ENCODE measurements around the gene MYO16. TPM values are rescaled to one million over a fixed set of nuclear protein-coding genes. Genes with fewer than 3 reads are reported as not detected.

MYO16 gene
- total and polyA plus RNA-seq, 8 donors = 0.03 to 0.47 (median 0.16) TPM

DNA sequence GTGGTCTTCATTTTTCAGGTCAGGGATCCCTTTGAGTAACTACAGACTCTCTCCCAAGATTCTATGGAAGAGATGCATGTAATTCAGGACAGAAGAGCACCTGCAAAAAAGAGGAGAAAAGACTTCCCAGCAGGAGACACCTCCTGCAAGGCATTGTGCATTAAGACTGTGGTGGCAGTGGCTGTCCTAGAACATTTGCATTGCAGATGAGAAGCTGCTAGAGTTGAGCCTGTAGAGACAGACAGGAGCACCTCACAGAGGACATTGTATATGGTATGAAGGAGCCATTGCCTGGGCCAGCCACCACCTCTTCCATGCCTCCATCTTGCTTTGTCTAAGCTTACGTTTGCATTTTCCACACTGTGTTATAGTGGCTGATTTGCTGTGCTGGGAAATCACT is 11.2 kb upstream of the MYO16 start:
- WGBS, 2 donors = 51 to 57% methylated on average over 1 of the region's 1 CpG
- Histone ChIP-seq H3K27me3 (no peaks in the 10 kb centered on the region), H3K36me3 (no peaks in the 10 kb centered on the region), H3K4me3 (no peak overlapping the region), H3K4me1 (no peaks in the 10 kb centered on the region), H3K27ac (no peak overlapping the region), H3K9me3 (no peaks in the 10 kb centered on the region)
- TF ChIP-seq, protein P1, sequence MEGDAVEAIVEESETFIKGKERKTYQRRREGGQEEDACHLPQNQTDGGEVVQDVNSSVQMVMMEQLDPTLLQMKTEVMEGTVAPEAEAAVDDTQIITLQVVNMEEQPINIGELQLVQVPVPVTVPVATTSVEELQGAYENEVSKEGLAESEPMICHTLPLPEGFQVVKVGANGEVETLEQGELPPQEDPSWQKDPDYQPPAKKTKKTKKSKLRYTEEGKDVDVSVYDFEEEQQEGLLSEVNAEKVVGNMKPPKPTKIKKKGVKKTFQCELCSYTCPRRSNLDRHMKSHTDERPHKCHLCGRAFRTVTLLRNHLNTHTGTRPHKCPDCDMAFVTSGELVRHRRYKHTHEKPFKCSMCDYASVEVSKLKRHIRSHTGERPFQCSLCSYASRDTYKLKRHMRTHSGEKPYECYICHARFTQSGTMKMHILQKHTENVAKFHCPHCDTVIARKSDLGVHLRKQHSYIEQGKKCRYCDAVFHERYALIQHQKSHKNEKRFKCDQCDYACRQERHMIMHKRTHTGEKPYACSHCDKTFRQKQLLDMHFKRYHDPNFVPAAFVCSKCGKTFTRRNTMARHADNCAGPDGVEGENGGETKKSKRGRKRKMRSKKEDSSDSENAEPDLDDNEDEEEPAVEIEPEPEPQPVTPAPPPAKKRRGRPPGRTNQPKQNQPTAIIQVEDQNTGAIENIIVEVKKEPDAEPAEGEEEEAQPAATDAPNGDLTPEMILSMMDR (IDR thresholded peaks at IDR 0.05) = no peak
- no peak for FAIRE-seq
- no peak for DNase-seq
- intact Hi-C loops (cut with DNase I) = no loop called here
- ATAC-seq = no peak

DNA sequence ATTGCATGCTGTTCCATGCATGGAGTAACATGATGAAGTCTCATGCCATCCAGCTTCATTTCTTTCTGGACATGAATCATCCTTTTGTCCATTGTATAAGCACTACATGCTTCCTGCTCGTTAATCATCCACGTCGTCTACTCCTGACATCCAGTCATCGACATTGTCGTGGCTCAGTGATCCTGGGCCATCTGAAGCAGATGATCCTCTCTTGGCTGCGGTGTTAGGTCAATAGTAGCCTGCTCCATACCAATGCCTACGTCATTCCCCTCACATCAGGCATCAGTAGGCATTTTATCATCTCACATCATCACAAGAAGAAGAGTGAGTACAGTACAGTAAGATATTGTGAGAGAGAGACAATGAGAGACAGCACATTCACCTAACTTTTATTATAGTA is 7.9 kb upstream of the MYO16 start:
- no peak for FAIRE-seq
- Histone ChIP-seq H3K4me3 (no peak overlapping the region), H3K27me3 (no peaks in the 10 kb centered on the region), H3K27ac (no peak overlapping the region), H3K4me1 (no peaks in the 10 kb centered on the region), H3K36me3 (no peaks in the 10 kb centered on the region), H3K9me3 (no peaks in the 10 kb centered on the region)
- 51 to 66% methylated on average over 7 of the region's 7 CpGs for WGBS, 2 donors
- TF ChIP-seq, protein P1 (IDR thresholded peaks at IDR 0.05) = no peak
- no peak for ATAC-seq
- no peak for DNase-seq
- intact Hi-C loops (cut with DNase I) = no loop called here

DNA sequence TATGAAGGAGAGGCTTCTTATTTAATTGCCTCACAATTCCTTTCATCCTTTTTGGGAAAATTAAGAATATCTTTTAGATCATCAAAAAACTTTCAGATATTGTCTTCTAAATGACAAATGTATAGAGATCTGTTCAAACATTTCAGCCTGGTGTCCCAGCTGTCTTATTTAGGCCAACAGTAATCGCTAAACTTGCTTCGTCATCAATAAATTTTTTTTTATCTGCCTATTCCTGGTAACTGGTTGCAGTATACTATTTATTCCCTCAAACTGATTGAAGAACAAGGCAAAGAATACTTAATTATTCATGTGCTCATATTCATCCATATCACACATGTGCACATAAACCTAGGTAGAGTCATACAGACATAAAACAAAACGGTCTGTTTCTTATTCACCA is 5.3 kb upstream of the MYO16 start:
- Histone ChIP-seq H3K27ac (no peak overlapping the region), H3K27me3 (peaks cover 0 to 6% (median 0%) of the 10 kb centered on the region in 4 donors), H3K4me3 (no peak overlapping the region), H3K4me1 (no peaks in the 10 kb centered on the region), H3K9me3 (peaks cover 0 to 3% (median 0%) of the 10 kb centered on the region in 4 donors), H3K36me3 (no peaks in the 10 kb centered on the region)
- FAIRE-seq (no peak), DNase-seq (no peak), ATAC-seq (no peak)
- TF ChIP-seq, protein P1 (IDR thresholded peaks at IDR 0.05) = no peak
- intact Hi-C loops (cut with DNase I) = no loop called here
- 53 to 63% methylated on average over 3 of the region's 3 CpGs for WGBS, 2 donors

DNA sequence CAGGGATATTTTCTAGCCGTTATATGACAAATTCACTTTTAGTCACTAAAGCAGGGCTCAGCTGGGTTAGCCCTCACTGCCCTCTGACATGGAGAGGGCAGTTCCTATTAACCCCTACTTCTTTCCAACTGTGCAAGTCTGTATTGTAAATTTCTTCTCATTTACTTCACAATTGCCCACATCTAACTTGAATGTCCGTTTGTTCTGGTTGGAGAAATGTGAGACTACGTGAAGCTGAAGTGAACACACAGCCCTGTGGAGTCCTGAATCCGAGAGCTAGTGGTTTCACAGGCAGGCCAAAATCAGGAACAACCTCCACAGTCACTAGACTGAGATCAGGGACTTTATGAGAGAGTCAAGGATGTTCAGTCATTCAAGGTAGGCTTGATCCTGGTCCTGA is 4.4 kb upstream of the MYO16 start:
- Histone ChIP-seq H3K36me3 (no peaks in the 10 kb centered on the region), H3K27ac (no peak overlapping the region), H3K9me3 (peaks cover 0 to 3% (median 0%) of the 10 kb centered on the region in 4 donors), H3K4me3 (no peak overlapping the region), H3K4me1 (no peaks in the 10 kb centered on the region), H3K27me3 (peaks cover 0 to 6% (median 0%) of the 10 kb centered on the region in 4 donors)
- 58 to 59% methylated on average over 4 of the region's 4 CpGs for WGBS, 2 donors
- TF ChIP-seq, protein P1 (IDR thresholded peaks at IDR 0.05) = no peak
- DNase-seq (no peak), FAIRE-seq (no peak), ATAC-seq (no peak)
- intact Hi-C loops (cut with DNase I) = no loop called here

DNA sequence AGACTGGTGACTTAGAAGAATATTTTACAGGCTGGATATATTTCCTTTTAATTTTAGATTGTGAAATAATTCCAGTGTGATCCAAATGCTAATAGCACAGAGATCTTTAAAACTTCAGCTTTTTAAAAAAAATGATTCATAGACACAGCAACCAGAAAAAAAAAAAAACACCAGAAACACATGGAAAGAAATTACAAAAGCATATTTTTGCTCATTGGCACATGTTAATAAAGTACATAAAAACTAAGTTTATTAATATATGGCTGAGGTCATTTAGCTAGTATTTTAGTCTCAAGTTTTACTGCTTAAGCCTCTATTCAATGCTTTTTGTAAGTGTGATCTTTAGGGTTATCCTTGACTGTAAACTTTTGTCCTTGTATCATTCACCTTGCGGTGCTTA is 577 bp downstream of the MYO16 start:
- no peak for FAIRE-seq
- Histone ChIP-seq H3K4me1 (no peaks in the 10 kb centered on the region), H3K27me3 (peaks cover 0 to 6% (median 0%) of the 10 kb centered on the region in 4 donors), H3K4me3 (no peak overlapping the region), H3K27ac (no peak overlapping the region), H3K36me3 (no peaks in the 10 kb centered on the region), H3K9me3 (peaks cover 0 to 3% (median 0%) of the 10 kb centered on the region in 4 donors)
- intact Hi-C loops (cut with DNase I) = no loop called here
- TF ChIP-seq, protein P1 (IDR thresholded peaks at IDR 0.05) = no peak
- 74 to 89% methylated on average over 1 of the region's 1 CpG for WGBS, 2 donors
- ATAC-seq = no peak
- no peak for DNase-seq
